GM23338 (cell line): ENCODE data around the gene ZNF426.
"Not testable (repeated sequence)": the region's sequence is repeated elsewhere in the genome, so short reads cannot be mapped to it uniquely, and the experiment has no call there.

Experiments used
- CREB1 ChIP-seq: fragments of 250-450 bp; sonication (Bioruptor Pico); IDR thresholded peaks from 2 replicates; pipeline ENCODE4 v1.5.0; 2020; ENCODE audit warnings: low read depth, mild to moderate bottlenecking, moderate library complexity
- EZH2 ChIP-seq: fragments of 200-600 bp; sonication (generic); IDR thresholded peaks from one replicate; pipeline ENCODE4 v1.8.0; 2017; ENCODE audit warnings: antibody characterized with exemption, mild to moderate bottlenecking, low read depth; ENCODE audit not compliant: unreplicated experiment
- EZH2phosphoT487 ChIP-seq: fragments of 200-600 bp; sonication (generic); IDR thresholded peaks from one replicate; pipeline ENCODE4 v1.8.1; 2018; ENCODE audit warnings: antibody characterized with exemption; ENCODE audit not compliant: unreplicated experiment
- JUNB ChIP-seq: IDR thresholded peaks from one replicate; pipeline ENCODE4 v1.6.1; 2016; ENCODE audit warnings: antibody characterized with exemption; ENCODE audit not compliant: unreplicated experiment
- NANOG ChIP-seq: IDR thresholded peaks from 2 replicates; pipeline ENCODE4 v1.6.1; 2016; ENCODE audit warnings: antibody characterized with exemption, borderline replicate concordance
- POLR2AphosphoS5 ChIP-seq: IDR thresholded peaks from 2 replicates; pipeline ENCODE4 v1.6.1; 2016; ENCODE audit warnings: antibody characterized with exemption, low read depth
- STAT1 ChIP-seq: IDR thresholded peaks from one replicate; pipeline ENCODE4 v1.6.1; 2016; ENCODE audit warnings: antibody characterized with exemption; ENCODE audit not compliant: unreplicated experiment
- ZNF114 ChIP-seq: fragments of 250-450 bp; sonication (Bioruptor Pico); IDR thresholded peaks from 2 replicates; pipeline ENCODE4 v1.5.0; 2020; ENCODE audit warnings: mild to moderate bottlenecking, moderate library complexity
- ZNF331 ChIP-seq: fragments of 250-450 bp; sonication (Bioruptor Pico); IDR thresholded peaks from 2 replicates; pipeline ENCODE4 v1.5.0; 2020; ENCODE audit warnings: low read depth, mild to moderate bottlenecking, moderate library complexity
- TF ChIP-seq, protein P1 (sequence below), 2 experiments: fragments of 200-600 bp in 1 of 2; sonication (generic) in 1 of 2; conservative IDR thresholded peaks; 2 replicates each; pipeline versions ENCODE4 v1.5.1 to v1.6.1; 2016 to 2017; ENCODE audit warnings: antibody characterized with exemption in 2 of 2, low read depth in 2 of 2, mild to moderate bottlenecking in 2 of 2, moderate library complexity in 1 of 2
- TF ChIP-seq, protein P2 (sequence below): IDR thresholded peaks from one replicate; pipeline ENCODE4 v1.6.1; 2018; ENCODE audit warnings: antibody characterized with exemption; ENCODE audit not compliant: unreplicated experiment
- TF ChIP-seq, protein P3 (sequence below): IDR thresholded peaks from 2 replicates; pipeline ENCODE4 v1.6.1; 2016; ENCODE audit warnings: antibody characterized with exemption
- TF ChIP-seq, protein P4 (sequence below): fragments of 250-450 bp; sonication (Bioruptor Pico); IDR thresholded peaks from 2 replicates; pipeline ENCODE4 v1.5.0; 2020; ENCODE audit warnings: mild to moderate bottlenecking, moderate library complexity

DNA sequence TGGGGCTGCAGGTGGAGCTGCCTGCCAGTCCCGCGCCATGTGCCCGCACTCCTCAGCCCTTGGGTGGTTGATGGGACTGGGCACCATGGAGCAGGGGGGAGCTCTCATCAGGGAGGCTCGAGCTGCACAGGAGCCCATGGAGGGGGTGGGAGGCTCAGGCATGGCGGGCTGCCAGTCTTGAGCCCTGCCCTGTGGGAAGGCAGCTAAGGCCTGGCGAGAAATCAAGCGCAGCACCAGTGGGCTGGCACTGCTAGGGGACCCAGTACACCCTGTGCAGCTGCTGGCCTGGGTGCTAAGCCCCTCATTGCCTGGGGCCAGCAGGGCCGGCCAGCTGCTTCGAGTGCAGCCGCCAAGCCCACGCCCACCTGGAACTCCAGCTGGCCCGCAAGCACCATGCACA is 2.8 kb upstream of the ZNF426 start:
- TF ChIP-seq, protein P1, sequence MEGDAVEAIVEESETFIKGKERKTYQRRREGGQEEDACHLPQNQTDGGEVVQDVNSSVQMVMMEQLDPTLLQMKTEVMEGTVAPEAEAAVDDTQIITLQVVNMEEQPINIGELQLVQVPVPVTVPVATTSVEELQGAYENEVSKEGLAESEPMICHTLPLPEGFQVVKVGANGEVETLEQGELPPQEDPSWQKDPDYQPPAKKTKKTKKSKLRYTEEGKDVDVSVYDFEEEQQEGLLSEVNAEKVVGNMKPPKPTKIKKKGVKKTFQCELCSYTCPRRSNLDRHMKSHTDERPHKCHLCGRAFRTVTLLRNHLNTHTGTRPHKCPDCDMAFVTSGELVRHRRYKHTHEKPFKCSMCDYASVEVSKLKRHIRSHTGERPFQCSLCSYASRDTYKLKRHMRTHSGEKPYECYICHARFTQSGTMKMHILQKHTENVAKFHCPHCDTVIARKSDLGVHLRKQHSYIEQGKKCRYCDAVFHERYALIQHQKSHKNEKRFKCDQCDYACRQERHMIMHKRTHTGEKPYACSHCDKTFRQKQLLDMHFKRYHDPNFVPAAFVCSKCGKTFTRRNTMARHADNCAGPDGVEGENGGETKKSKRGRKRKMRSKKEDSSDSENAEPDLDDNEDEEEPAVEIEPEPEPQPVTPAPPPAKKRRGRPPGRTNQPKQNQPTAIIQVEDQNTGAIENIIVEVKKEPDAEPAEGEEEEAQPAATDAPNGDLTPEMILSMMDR (conservative IDR thresholded peaks at IDR 0.05; ENCODE audit: low read depth in 2 of 2): not testable (repeated sequence)
- TF ChIP-seq, protein P2, sequence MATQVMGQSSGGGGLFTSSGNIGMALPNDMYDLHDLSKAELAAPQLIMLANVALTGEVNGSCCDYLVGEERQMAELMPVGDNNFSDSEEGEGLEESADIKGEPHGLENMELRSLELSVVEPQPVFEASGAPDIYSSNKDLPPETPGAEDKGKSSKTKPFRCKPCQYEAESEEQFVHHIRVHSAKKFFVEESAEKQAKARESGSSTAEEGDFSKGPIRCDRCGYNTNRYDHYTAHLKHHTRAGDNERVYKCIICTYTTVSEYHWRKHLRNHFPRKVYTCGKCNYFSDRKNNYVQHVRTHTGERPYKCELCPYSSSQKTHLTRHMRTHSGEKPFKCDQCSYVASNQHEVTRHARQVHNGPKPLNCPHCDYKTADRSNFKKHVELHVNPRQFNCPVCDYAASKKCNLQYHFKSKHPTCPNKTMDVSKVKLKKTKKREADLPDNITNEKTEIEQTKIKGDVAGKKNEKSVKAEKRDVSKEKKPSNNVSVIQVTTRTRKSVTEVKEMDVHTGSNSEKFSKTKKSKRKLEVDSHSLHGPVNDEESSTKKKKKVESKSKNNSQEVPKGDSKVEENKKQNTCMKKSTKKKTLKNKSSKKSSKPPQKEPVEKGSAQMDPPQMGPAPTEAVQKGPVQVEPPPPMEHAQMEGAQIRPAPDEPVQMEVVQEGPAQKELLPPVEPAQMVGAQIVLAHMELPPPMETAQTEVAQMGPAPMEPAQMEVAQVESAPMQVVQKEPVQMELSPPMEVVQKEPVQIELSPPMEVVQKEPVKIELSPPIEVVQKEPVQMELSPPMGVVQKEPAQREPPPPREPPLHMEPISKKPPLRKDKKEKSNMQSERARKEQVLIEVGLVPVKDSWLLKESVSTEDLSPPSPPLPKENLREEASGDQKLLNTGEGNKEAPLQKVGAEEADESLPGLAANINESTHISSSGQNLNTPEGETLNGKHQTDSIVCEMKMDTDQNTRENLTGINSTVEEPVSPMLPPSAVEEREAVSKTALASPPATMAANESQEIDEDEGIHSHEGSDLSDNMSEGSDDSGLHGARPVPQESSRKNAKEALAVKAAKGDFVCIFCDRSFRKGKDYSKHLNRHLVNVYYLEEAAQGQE: not testable (repeated sequence)
- not testable (repeated sequence) for TF ChIP-seq CREB1 (CRISPR knock-in tag); EZH2phosphoT487; EZH2; POLR2AphosphoS5; JUNB; STAT1; ZNF331 (CRISPR knock-in tag); ZNF114 (CRISPR knock-in tag); NANOG
- TF ChIP-seq, protein P3, sequence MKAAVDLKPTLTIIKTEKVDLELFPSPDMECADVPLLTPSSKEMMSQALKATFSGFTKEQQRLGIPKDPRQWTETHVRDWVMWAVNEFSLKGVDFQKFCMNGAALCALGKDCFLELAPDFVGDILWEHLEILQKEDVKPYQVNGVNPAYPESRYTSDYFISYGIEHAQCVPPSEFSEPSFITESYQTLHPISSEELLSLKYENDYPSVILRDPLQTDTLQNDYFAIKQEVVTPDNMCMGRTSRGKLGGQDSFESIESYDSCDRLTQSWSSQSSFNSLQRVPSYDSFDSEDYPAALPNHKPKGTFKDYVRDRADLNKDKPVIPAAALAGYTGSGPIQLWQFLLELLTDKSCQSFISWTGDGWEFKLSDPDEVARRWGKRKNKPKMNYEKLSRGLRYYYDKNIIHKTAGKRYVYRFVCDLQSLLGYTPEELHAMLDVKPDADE: not testable (repeated sequence)
- TF ChIP-seq, protein P4, sequence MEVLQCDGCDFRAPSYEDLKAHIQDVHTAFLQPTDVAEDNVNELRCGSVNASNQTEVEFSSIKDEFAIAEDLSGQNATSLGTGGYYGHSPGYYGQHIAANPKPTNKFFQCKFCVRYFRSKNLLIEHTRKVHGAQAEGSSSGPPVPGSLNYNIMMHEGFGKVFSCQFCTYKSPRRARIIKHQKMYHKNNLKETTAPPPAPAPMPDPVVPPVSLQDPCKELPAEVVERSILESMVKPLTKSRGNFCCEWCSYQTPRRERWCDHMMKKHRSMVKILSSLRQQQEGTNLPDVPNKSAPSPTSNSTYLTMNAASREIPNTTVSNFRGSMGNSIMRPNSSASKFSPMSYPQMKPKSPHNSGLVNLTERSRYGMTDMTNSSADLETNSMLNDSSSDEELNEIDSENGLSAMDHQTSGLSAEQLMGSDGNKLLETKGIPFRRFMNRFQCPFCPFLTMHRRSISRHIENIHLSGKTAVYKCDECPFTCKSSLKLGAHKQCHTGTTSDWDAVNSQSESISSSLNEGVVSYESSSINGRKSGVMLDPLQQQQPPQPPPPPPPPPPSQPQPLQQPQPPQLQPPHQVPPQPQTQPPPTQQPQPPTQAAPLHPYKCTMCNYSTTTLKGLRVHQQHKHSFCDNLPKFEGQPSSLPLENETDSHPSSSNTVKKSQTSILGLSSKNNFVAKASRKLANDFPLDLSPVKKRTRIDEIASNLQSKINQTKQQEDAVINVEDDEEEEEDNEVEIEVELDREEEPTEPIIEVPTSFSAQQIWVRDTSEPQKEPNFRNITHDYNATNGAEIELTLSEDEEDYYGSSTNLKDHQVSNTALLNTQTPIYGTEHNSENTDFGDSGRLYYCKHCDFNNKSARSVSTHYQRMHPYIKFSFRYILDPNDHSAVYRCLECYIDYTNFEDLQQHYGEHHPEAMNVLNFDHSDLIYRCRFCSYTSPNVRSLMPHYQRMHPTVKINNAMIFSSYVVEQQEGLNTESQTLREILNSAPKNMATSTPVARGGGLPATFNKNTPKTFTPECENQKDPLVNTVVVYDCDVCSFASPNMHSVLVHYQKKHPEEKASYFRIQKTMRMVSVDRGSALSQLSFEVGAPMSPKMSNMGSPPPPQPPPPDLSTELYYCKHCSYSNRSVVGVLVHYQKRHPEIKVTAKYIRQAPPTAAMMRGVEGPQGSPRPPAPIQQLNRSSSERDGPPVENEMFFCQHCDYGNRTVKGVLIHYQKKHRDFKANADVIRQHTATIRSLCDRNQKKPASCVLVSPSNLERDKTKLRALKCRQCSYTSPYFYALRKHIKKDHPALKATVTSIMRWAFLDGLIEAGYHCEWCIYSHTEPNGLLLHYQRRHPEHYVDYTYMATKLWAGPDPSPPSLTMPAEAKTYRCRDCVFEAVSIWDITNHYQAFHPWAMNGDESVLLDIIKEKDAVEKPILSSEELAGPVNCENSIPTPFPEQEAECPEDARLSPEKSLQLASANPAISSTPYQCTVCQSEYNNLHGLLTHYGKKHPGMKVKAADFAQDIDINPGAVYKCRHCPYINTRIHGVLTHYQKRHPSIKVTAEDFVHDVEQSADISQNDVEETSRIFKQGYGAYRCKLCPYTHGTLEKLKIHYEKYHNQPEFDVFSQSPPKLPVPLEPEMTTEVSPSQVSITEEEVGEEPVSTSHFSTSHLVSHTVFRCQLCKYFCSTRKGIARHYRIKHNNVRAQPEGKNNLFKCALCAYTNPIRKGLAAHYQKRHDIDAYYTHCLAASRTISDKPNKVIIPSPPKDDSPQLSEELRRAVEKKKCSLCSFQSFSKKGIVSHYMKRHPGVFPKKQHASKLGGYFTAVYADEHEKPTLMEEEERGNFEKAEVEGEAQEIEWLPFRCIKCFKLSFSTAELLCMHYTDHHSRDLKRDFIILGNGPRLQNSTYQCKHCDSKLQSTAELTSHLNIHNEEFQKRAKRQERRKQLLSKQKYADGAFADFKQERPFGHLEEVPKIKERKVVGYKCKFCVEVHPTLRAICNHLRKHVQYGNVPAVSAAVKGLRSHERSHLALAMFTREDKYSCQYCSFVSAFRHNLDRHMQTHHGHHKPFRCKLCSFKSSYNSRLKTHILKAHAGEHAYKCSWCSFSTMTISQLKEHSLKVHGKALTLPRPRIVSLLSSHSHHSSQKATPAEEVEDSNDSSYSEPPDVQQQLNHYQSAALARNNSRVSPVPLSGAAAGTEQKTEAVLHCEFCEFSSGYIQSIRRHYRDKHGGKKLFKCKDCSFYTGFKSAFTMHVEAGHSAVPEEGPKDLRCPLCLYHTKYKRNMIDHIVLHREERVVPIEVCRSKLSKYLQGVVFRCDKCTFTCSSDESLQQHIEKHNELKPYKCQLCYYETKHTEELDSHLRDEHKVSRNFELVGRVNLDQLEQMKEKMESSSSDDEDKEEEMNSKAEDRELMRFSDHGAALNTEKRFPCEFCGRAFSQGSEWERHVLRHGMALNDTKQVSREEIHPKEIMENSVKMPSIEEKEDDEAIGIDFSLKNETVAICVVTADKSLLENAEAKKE: not testable (repeated sequence)
